ENCODE measurements around the gene GGCX.

The GGCX gene

GRCh38 chr2:85511008-85511811 is 50.1 kb downstream of the GGCX start:
- DNase-seq (ENCODE audit: low read depth): no peak

- no peak for DNase-seq (ENCODE audit: low read depth)
Measured at GRCh38 chr2:85506768-85507181, 54.5 kb downstream of the GGCX start.

DNA sequence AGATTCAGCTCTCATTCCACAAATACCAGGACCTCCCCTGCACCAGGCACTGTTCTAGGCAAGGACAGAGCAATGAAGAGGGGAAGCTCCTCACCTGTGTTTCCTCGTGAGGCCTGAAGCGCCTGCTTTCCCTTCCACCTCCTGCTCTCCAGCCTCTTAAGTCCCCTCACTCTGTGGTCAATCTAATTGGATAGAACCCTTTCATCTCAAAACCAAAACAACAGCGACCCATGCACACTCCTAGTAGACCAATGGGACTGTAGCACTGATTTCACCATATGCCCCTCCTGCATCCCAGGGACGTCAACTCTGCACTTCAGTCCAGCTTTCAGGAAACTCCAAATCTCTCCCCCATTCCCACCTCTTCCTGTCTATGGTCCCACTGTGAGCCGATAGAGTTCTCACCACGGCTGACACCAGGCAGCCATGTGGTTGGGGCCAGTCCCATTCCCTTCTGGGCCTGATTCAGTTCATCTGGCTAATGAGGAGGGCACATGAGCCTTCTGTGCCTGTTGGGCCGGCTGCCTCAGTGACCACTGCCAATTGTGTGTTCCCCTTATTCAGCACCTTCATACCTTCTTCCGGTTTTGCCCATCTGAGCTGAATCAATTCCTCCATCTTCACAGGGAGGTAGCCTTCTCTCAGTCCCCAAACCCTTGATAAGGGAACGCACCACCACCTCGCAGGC is 55.6 kb downstream of the GGCX start:
- no peak for DNase-seq (ENCODE audit: low read depth)

DNA sequence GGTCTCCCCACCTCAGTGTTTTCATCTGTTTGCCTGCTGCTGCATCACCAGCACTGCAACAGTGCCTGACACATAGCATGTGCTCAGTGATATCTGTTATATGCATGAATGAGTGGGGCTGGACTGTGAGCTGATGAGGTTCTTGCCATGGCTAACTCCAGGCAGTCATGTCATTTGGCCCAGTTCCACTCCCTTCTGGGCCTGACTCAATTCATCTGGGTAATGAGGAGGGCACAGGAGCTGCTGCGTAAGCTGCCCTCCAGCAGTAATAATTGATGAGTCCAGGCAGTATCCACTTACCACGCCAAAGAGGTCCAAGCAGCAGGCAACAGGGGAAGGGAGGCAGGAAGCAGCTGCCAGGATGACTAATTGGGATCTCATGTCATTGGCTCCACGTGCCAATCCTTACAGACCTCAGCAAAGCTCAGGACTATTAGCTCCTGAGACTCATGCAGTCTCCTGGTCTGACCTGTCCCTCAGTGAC is 56.5 kb downstream of the GGCX start:
- DNase-seq (ENCODE audit: low read depth): no peak

DNA sequence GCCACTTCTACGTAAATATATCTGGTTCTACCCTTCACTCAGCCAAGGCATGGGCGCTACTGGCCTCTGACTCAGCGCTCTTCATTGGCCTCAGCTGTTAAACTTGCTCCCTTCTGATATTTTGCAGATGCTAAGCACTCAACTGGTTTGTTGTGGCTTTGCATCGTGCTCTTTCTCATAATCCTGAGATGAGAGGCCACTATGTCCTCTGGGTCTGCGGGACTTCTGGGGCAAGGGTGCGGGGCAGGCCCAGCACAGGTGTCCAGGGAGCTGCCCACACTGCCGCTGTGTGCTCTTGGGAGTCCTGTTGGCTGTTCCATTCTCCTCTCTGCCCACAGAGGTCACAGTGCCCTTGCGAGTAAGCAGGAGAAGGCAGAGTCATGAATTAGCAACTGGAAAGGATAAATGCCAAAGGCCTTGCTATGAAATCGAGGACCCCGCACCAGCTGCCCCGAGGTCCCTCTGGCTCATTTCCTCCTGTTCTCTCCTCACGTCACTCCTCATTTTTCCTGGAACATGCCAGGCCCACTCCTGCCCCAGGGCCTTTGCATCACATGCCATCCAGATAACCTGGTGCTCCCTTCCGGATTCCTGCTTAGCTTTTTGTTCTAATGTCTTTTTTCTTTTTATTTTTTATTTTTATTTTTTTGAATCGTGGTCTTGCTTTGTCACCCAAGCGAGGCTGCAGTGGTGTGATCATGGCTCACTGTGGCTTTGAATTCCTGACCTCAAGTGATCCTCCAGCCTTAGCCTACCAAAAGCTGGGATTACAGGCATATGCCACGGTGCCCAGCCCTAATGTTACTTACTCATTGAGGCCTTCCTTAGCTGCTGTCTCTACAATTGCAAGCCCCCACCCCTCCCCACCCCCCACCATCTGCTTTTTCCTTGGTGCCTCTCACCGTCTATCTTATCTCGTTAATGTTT is 57.2 kb downstream of the GGCX start:
- no peak for DNase-seq (ENCODE audit: low read depth)

GRCh38 chr2:85503168-85503850 is 58.0 kb downstream of the GGCX start:
- DNase-seq (ENCODE audit: low read depth): no peak

- DNase-seq (ENCODE audit: low read depth): no peak
Measured at GRCh38 chr2:85502720-85503119, 58.6 kb downstream of the GGCX start.

DNA sequence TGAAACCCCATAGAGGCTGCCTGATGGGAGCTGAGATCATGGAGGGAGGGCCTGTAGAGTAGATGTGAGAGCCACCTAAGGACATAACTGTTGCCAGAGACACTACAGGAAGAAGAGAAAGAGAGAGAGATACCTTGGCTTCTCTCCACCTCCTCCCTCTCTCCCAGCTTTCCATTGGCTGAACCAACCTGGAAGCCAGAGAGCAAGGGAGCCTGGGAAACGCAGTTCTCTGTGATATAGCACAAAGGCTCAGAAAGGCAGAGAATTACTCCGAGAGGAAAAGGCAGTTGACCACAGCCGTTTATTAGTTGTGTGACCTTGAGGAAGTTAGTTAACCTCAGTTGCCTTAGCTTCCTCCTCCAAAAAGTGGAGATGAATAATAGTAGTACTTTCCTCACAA is 60.0 kb downstream of the GGCX start:
- no peak for DNase-seq (ENCODE audit: low read depth)

DNA sequence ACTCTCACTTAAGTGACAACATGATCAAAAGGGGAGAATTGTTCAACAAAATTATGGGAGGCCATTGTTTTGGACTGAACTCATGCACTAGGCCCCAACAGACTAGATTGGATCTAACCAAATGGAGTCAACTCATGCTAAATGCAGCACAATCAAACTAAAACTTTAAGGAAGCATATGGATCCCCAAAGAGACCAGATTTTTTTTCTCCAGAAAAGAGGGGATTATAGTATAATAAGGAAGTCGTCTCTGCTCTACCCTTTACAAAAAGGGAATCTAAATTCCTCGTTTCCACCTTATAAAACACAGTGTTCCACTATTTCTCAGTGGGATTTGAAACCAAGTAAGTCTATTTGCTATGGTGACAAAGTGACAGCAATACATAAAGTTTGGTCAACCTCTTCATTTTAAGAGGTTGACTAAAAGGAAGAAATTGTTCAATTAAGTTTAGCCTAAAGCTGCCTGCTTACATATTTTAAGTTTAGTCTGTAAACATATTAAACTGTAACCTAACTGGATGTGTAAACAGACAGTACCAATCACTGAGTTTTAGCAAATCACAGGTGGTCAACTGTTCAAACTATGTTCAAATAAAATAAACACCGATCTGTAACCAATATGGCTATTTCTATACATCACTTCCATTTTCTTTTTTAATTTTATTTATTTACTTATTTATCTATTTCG is 63.2 kb downstream of the GGCX start:
- DNase-seq (ENCODE audit: low read depth): no peak

GRCh38 chr2:85496436-85496835 is 64.9 kb downstream of the GGCX start:
- DNase-seq (ENCODE audit: low read depth): no peak
